ENCODE data around the gene HDGFL2. TPM values are rescaled to one million over a fixed set of nuclear protein-coding genes. Genes with fewer than 3 reads are reported as not detected.
A peak's percentile ranks its signal among the peaks of the same experiment; 100 is the strongest.

The HDGFL2 gene
- polyA plus RNA-seq, 3 donors from 2014 or later: 7.3 to 32.5 (median 16.1) TPM

DNA sequence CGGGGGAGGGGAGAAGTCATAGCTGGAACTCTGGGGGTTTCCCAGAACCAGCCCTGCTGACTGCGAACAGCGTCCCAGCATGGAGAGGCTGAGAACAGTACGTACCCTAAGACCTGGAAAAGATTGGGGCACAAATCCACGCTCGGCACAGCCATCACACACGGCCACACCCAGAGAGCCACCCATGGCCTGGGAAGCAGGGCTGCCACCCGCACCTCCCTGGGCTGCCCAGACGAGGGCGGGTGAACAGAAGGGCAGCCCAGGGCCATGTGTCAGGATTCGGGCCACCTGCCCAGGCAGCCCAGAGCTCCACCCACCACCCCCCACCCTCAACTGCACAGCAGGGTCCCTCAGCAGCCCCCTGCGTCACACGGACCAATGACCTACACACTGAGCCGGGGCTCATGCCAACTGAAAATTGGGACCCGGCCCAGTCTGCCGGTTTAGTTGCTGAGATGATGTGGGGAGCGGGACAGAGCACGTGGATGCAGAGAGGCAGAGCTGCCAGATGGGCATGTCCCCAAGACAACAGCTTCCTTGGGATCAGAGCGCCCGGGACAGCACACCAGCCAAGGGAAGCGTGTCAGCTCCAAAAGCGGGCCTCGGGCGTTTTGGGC lies 23.0 kb upstream of the HDGFL2 start:
- Mint-ChIP-seq H3K27ac (no peak overlapping the region), H3K4me3 (no peak overlapping the region), H3K9me3 (no peaks in the 10 kb centered on the region)

DNA sequence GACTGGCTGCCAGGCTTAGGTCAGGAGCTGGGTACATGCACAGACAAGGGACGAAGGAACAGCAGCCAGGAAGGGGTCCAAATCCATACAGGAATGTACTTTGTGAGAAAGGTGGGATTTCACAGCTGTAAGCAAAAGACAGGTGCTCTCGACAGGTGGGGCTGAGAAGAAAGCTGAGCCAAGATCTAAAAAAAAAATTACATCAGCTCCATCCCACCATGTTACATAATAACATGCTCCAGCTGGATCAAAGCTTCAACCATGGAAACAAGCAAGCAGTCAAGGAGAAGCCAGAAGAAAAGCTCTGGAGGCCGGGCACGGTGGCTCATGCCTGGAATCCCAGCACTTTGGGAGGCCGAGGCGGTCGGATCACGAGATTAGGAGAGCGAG lies 22.5 kb upstream of the HDGFL2 start:
- H3K4me3 Mint-ChIP-seq: no peak overlapping the region
- no peak for DNase-seq
- peaks cover 2 to 3% (median 2%) of the 10 kb centered on the region in 3 donors for H3K27me3 Mint-ChIP-seq (ENCODE audit: low read depth in 3 of 3)
- peaks cover 0 to 13% (median 3%) of the 10 kb centered on the region in 3 donors for H3K36me3 Mint-ChIP-seq
- no peak overlapping the region for H3K27ac Mint-ChIP-seq
- peaks cover 0 to under 1% of the 10 kb centered on the region in 2 donors for H3K4me1 Mint-ChIP-seq
- no peaks in the 10 kb centered on the region for H3K9me3 Mint-ChIP-seq

More for the DNA sequence above, 23.0 kb upstream of the HDGFL2 start:
- peaks cover 0 to 13% (median 3%) of the 10 kb centered on the region in 3 donors for H3K36me3 Mint-ChIP-seq
- DNase-seq: no peak
- H3K27me3 Mint-ChIP-seq (ENCODE audit: low read depth in 3 of 3): peaks cover 0 to 4% (median 3%) of the 10 kb centered on the region in 3 donors
- no peaks in the 10 kb centered on the region for H3K4me1 Mint-ChIP-seq

GRCh38 chr19:4452230-4452990 lies 19.7 kb upstream of the HDGFL2 start:
- no peak for DNase-seq
- Mint-ChIP-seq H3K36me3 (peaks cover 0 to 13% (median 3%) of the 10 kb centered on the region in 3 donors), H3K4me1 (peaks cover 13 to 22% of the 10 kb centered on the region in 2 donors), H3K9me3 (no peaks in the 10 kb centered on the region), H3K27me3 (ENCODE audit: low read depth in 3 of 3) (peaks cover 5 to 6% (median 5%) of the 10 kb centered on the region in 3 donors), H3K4me3 (no peak overlapping the region), H3K27ac (no peak overlapping the region)

DNA sequence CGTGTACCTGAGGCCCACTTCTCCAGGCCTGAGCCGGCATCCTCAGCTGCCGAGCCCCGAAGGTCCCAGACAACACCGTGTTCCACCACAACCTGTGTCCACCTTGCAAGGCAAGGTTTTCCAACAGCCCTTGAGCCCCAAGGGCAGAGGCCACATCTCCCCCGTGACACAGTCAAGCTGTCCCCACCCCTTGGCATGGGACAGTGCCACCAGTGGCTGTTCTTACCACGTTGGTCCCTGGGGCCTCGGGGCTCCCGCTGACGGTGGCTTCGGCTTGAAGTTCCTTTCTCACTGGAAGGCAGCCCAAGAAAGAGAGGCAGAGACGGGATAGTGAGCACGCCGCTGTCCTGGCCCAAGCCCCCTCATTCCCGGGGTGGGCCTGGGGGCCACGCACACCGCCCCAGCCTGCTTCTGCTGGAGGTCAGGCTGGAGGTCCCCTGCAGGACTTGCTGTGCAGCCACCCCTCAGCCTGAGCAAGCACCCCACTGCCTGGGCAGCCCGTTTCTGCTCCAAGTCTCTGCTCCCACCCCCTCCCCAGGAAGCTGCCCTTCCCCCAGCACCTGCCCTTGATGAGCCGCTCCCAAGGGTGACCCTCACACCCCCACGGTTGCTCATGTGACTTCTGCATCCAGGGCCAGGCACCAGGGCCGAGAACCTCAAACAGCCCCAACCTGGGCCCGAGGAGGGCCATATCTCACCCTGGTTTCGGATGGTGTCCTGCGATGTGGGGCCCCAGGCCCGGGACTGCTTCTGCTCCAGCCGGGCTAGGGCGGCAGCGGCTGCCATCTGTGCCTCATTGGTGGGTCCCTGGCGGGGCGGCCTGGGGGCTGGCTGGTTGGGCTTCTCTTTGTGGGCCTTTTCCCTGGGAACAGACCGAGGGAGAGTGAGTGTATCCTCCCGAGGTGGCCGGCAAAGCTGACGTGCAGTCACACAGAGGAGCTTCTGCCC lies 18.6 kb upstream of the HDGFL2 start:
- peaks cover 9 to 11% (median 9%) of the 10 kb centered on the region in 3 donors for H3K27me3 Mint-ChIP-seq (ENCODE audit: low read depth in 3 of 3)
- peaks cover 19 to 25% of the 10 kb centered on the region in 2 donors for H3K4me1 Mint-ChIP-seq
- no peak for DNase-seq
- H3K36me3 Mint-ChIP-seq: peaks cover 0 to 13% (median 3%) of the 10 kb centered on the region in 3 donors
- no peaks in the 10 kb centered on the region for H3K9me3 Mint-ChIP-seq
- H3K4me3 Mint-ChIP-seq: no peak overlapping the region
- no peak overlapping the region for H3K27ac Mint-ChIP-seq

GRCh38 chr19:4454747-4455718 lies 17.1 kb upstream of the HDGFL2 start:
- Mint-ChIP-seq H3K4me3 (peak overlapping the region in 3 of 5 donors; percentile 14 to 30 (median 30)), H3K27me3 (ENCODE audit: low read depth in 3 of 3) (peaks cover 9 to 11% (median 9%) of the 10 kb centered on the region in 3 donors), H3K9me3 (no peaks in the 10 kb centered on the region), H3K4me1 (peaks cover 19 to 25% of the 10 kb centered on the region in 2 donors), H3K36me3 (peaks cover 0 to 7% (median 0%) of the 10 kb centered on the region in 3 donors), H3K27ac (peak overlapping the region in 5 of 6 donors; percentile 17 to 64 (median 20))
- no peak for DNase-seq

- Mint-ChIP-seq H3K4me1 (peaks cover 19 to 25% of the 10 kb centered on the region in 2 donors), H3K27me3 (ENCODE audit: low read depth in 3 of 3) (peaks cover 8 to 9% (median 9%) of the 10 kb centered on the region in 3 donors), H3K4me3 (peak overlapping the region; percentile 90 to 94 (median 91)), H3K36me3 (peaks cover 0 to 7% (median 0%) of the 10 kb centered on the region in 3 donors), H3K9me3 (no peaks in the 10 kb centered on the region), H3K27ac (peak overlapping the region; percentile 86 to 96 (median 93))
- no peak for DNase-seq
Observed at GRCh38 chr19:4455719-4456475, 16.2 kb upstream of the HDGFL2 start.

GRCh38 chr19:4456476-4456842 lies 15.6 kb upstream of the HDGFL2 start:
- Mint-ChIP-seq H3K27ac (peak overlapping the region; percentile 86 to 96 (median 93)), H3K4me1 (peaks cover 19 to 25% of the 10 kb centered on the region in 2 donors), H3K4me3 (peak overlapping the region; percentile 90 to 94 (median 91)), H3K36me3 (peaks cover 0 to 7% (median 0%) of the 10 kb centered on the region in 3 donors), H3K27me3 (ENCODE audit: low read depth in 3 of 3) (peaks cover 8 to 9% (median 9%) of the 10 kb centered on the region in 3 donors), H3K9me3 (no peaks in the 10 kb centered on the region)
- no peak for DNase-seq

- H3K4me1 Mint-ChIP-seq: peaks cover 19 to 25% of the 10 kb centered on the region in 2 donors
- peak in 2 of 3 donors; percentile 6 to 12 for DNase-seq
- H3K36me3 Mint-ChIP-seq: peaks cover 0 to 7% (median 0%) of the 10 kb centered on the region in 3 donors
- H3K27ac Mint-ChIP-seq: peak overlapping the region; percentile 86 to 96 (median 94)
- peak overlapping the region; percentile 90 to 94 (median 91) for H3K4me3 Mint-ChIP-seq
- H3K9me3 Mint-ChIP-seq: no peaks in the 10 kb centered on the region
- peaks cover 8 to 9% (median 9%) of the 10 kb centered on the region in 3 donors for H3K27me3 Mint-ChIP-seq (ENCODE audit: low read depth in 3 of 3)
Observed at GRCh38 chr19:4456843-4457653, 15.0 kb upstream of the HDGFL2 start.

- peaks cover 0 to 4% (median 0%) of the 10 kb centered on the region in 3 donors for H3K36me3 Mint-ChIP-seq
- peak within 1 kb of the TSS; percentile 90 to 94 (median 92) for H3K4me3 Mint-ChIP-seq
- H3K4me1 Mint-ChIP-seq: peaks cover 19 to 25% of the 10 kb centered on the region in 2 donors
- peaks cover 8 to 9% (median 9%) of the 10 kb centered on the region in 3 donors for H3K27me3 Mint-ChIP-seq (ENCODE audit: low read depth in 3 of 3)
- H3K9me3 Mint-ChIP-seq: no peaks in the 10 kb centered on the region
- DNase-seq: peak; percentile 95 to 98 (median 97)
- peak within 1 kb of the TSS; percentile 86 to 96 (median 95) for H3K27ac Mint-ChIP-seq
Observed at GRCh38 chr19:4457654-4458395, 14.3 kb upstream of the HDGFL2 start, which contains the start of gene UBXN6. Gene UBXN6, minus strand, starts transcription at chr19:4457794. Its CDS starts 97 bp downstream, at chr19:4457697.

DNA sequence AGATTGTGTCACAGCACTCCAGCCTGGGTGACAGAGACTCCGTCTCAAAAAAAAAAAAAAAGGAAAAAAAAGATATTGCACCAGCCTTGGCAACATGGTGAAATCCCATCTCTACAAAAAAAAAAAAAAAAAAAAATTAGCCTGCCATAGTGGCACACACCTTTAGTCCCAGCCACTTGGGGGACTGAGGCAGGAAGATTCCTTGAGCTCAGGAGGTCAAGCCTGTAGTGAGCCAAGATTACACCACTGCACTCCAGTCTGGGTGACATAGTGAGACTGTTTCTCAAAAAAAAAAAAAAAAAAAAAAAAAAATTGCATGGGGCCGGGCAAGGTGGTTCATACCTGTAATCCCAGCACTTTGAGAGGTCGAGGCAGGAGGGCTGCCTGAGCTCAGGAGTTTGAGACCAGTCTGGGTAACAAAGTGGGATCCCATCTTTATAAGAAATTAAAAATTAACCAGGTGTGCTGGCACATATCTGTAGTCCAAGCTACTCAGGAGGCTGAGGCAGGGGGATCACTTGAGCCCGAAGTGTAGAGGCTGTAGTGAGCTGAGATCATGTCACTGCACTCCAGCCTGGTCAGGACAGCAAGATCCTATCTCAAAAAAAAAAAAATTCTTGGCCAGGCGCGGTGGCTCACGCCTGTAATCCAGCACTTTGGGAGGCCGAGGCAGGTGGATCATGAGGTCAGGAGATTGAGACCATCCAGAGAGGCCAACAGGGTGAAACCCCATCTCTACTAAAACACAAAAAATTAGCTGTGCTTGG lies 7.1 kb upstream of the HDGFL2 start:
- H3K36me3 Mint-ChIP-seq: no peaks in the 10 kb centered on the region
- no peak overlapping the region for H3K27ac Mint-ChIP-seq
- no peaks in the 10 kb centered on the region for H3K27me3 Mint-ChIP-seq (ENCODE audit: low read depth in 3 of 3)
- H3K9me3 Mint-ChIP-seq: no peaks in the 10 kb centered on the region
- no peak for DNase-seq
- H3K4me3 Mint-ChIP-seq: no peak overlapping the region
- peaks cover 0 to under 1% of the 10 kb centered on the region in 2 donors for H3K4me1 Mint-ChIP-seq
